Neural progenitor cell (in vitro differentiated cells): ENCODE data around the gene KDSR. TPM values are rescaled to one million over a fixed set of nuclear protein-coding genes. Genes with fewer than 3 reads are reported as not detected.

Experiments
- DNase-seq: peaks from one replicate; pipeline ENCODE4 v3.0.0-alpha.2; 2016; ENCODE audit warnings: low spot score
- H2AFZ ChIP-seq: fragments of 200-600 bp; sonication (generic); replicated peaks from 2 replicates; pipeline ENCODE4 v1.6.1; 2016; ENCODE audit warnings: antibody characterized with exemption
- H3F3A ChIP-seq: fragments of 200-600 bp; sonication (generic); 2 replicates; pipeline ENCODE4 v1.6.1; 2016; ENCODE audit warnings: antibody characterized with exemption, low read depth
- H3K27ac ChIP-seq: fragments of 200-600 bp; sonication (generic); 2 replicates; pipeline ENCODE4 v1.5.1; 2016; ENCODE audit warnings: mild to moderate bottlenecking
- H3K27me3 ChIP-seq: fragments of 200-600 bp; sonication (generic); 2 replicates; pipeline ENCODE4 v1.6.1; 2016; ENCODE audit warnings: mild to moderate bottlenecking, moderate library complexity
- H3K36me3 ChIP-seq: fragments of 200-600 bp; sonication (generic); 2 replicates; pipeline ENCODE4 v1.5.1; 2016
- H3K4me1 ChIP-seq: fragments of 200-600 bp; sonication (generic); 2 replicates; pipeline ENCODE4 v1.6.1; 2016; ENCODE audit warnings: mixed run types
- H3K4me2 ChIP-seq: fragments of 200-600 bp; sonication (generic); 2 replicates; pipeline ENCODE4 v1.6.1; 2016
- H3K4me3 ChIP-seq: fragments of 200-600 bp; sonication (generic); 2 replicates; pipeline ENCODE4 v1.5.1; 2016
- H3K79me2 ChIP-seq: fragments of 200-600 bp; sonication (generic); 2 replicates; pipeline ENCODE4 v1.6.1; 2016; ENCODE audit warnings: low read depth
- H3K9ac ChIP-seq: fragments of 200-600 bp; sonication (generic); 2 replicates; pipeline ENCODE4 v1.6.1; 2016
- H3K9me3 ChIP-seq: fragments of 200-600 bp; sonication (generic); 2 replicates; pipeline ENCODE4 v1.5.1; 2016; ENCODE audit warnings: low read depth
- H4K20me1 ChIP-seq: fragments of 200-600 bp; sonication (generic); 2 replicates; pipeline ENCODE4 v1.6.1; 2016; ENCODE audit warnings: low read depth
- H3K27ac Mint-ChIP-seq: 3 replicates; pipeline ENCODE4 v1.8.0; 2021; ENCODE audit warnings: mixed read lengths
- H3K27me3 Mint-ChIP-seq: 2 replicates; pipeline ENCODE4 v1.8.0; 2022; ENCODE audit warnings: low read depth, mild to moderate bottlenecking, inconsistent platforms, moderate library complexity, mixed read lengths; ENCODE audit not compliant: insufficient read depth
- H3K36me3 Mint-ChIP-seq: 3 replicates; pipeline ENCODE4 v1.8.0; 2021; ENCODE audit warnings: mixed read lengths
- H3K4me1 Mint-ChIP-seq: 3 replicates; pipeline ENCODE4 v1.8.0; 2021; ENCODE audit warnings: mixed read lengths
- H3K4me3 Mint-ChIP-seq: 3 replicates; pipeline ENCODE4 v1.8.0; 2021; ENCODE audit warnings: mild to moderate bottlenecking, moderate library complexity, mixed read lengths
- H3K9me3 Mint-ChIP-seq: 3 replicates; pipeline ENCODE4 v1.8.0; 2020; ENCODE audit warnings: mixed read lengths
- EZH2 ChIP-seq: fragments of 200-600 bp; sonication (generic); IDR thresholded peaks from 2 replicates; pipeline ENCODE4 v1.6.1; 2017; ENCODE audit warnings: antibody characterized with exemption, mild to moderate bottlenecking, moderate library complexity
- EZH2phosphoT487 ChIP-seq: fragments of 200-600 bp; sonication (generic); IDR thresholded peaks from 2 replicates; pipeline ENCODE4 v1.6.1; 2017; ENCODE audit warnings: antibody characterized with exemption
- total RNA-seq: library from RNA; depleted of rRNA; stranded (reverse); fragments of >200 nt; gene quantifications from 2 replicates; pipeline ENCODE4 v1.2.3, GENCODE V29; 2015; ENCODE audit warnings: low replicate concordance
- TF ChIP-seq, protein P1 (sequence below): fragments of 200-600 bp; sonication (generic); IDR thresholded peaks from 2 replicates; pipeline ENCODE4 v1.5.1; 2017; ENCODE audit warnings: antibody characterized with exemption, mild to moderate bottlenecking

KDSR gene
- total RNA-seq, 1 donor from 2014 or later = 20.6 TPM

DNA sequence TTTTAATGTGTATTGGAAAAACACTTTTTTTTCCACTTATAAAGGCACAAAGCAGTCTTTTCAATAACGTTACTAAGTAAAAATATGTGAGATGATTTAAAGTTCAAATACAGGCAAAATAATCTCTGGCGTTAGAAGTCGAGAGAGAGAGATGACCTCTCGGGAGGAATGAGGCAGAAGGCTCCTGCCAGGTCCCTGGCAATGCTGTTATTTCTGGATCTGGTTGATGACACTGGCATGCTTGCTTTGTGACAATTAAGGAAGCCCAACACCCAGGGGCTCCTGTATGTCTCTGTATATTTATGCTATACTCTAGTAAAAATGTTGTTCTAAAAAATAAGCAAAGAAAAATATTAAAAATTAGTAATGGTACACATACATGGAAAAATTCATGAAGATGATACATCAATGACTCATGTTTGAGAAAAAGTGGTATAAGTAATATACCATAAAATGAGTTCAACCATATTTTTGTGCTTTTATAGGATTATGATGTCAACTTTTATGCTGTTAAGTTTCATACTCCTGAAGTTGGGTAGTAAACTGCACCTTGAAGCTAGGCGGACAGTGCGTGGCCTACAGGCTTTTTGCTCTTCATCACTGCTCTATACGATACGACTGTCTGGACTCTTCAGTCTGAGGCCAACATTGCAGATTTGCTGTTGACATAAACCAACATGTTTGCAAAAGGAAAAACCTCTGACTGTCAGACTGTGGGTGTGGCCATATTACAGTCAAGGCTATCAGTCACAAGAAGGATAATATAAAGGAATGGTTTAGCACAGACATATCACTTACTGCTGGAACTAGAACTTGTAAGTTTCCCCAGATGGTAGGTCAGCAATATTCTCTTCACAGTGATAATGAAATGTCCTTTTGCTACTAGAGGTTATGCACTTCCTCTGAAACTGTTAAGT lies 35.5 kb upstream of the KDSR start:
- Histone ChIP-seq H3K27ac (no peak overlapping the region), H3K4me2 (no peak overlapping the region), H3K79me2 (no peaks in the 10 kb centered on the region), H2AFZ (no peak overlapping the region), H3K27me3 (no peaks in the 10 kb centered on the region), H3K4me1 (no peaks in the 10 kb centered on the region), H4K20me1 (peaks cover 6% of the 10 kb centered on the region), H3K9ac (no peak overlapping the region), H3K4me3 (no peak overlapping the region), H3F3A (no peaks in the 10 kb centered on the region), H3K9me3 (no peaks in the 10 kb centered on the region), H3K36me3 (peaks cover 30% of the 10 kb centered on the region)
- no peak for DNase-seq
- no peak overlapping the region for H3K4me3 Mint-ChIP-seq
- no peaks in the 10 kb centered on the region for H3K9me3 Mint-ChIP-seq
- peaks cover 14% of the 10 kb centered on the region for H3K36me3 Mint-ChIP-seq
- H3K27me3 Mint-ChIP-seq = no peaks in the 10 kb centered on the region
- TF ChIP-seq EZH2 (no peak), EZH2phosphoT487 (no peak)
- TF ChIP-seq, protein P1, sequence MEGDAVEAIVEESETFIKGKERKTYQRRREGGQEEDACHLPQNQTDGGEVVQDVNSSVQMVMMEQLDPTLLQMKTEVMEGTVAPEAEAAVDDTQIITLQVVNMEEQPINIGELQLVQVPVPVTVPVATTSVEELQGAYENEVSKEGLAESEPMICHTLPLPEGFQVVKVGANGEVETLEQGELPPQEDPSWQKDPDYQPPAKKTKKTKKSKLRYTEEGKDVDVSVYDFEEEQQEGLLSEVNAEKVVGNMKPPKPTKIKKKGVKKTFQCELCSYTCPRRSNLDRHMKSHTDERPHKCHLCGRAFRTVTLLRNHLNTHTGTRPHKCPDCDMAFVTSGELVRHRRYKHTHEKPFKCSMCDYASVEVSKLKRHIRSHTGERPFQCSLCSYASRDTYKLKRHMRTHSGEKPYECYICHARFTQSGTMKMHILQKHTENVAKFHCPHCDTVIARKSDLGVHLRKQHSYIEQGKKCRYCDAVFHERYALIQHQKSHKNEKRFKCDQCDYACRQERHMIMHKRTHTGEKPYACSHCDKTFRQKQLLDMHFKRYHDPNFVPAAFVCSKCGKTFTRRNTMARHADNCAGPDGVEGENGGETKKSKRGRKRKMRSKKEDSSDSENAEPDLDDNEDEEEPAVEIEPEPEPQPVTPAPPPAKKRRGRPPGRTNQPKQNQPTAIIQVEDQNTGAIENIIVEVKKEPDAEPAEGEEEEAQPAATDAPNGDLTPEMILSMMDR = no peak
- H3K4me1 Mint-ChIP-seq = no peaks in the 10 kb centered on the region
- H3K27ac Mint-ChIP-seq = no peak overlapping the region

DNA sequence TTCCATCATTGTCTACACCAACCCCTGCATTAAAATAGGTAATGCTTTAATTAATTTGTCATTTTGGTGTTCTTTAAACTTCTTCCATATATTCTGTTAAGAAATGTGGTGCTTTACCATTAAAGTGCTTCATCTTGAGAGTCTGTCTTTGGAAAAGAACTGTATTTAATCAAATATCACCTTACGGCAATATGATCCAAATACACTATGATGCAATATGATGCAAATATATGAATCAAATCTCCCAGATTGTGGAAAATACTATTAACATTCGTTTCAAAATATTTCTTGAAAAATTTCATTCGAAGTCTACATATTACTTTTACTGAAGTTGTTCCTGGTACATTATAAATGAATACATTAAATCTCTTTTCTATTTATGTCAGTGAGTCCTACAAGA lies 32.3 kb upstream of the KDSR start:
- H3K27ac Mint-ChIP-seq = no peak overlapping the region
- no peak overlapping the region for H2AFZ ChIP-seq
- H3K4me3 ChIP-seq = no peak overlapping the region
- no peak for DNase-seq
- no peaks in the 10 kb centered on the region for H3K27me3 Mint-ChIP-seq
- no peak overlapping the region for H3K27ac ChIP-seq
- H3K79me2 ChIP-seq = no peaks in the 10 kb centered on the region
- H3K9me3 Mint-ChIP-seq = no peaks in the 10 kb centered on the region
- no peak overlapping the region for H3K4me3 Mint-ChIP-seq
- no peaks in the 10 kb centered on the region for H3K4me1 ChIP-seq
- no peak overlapping the region for H3K9ac ChIP-seq
- H3K4me1 Mint-ChIP-seq = no peaks in the 10 kb centered on the region
- no peak for TF ChIP-seq EZH2phosphoT487
- TF ChIP-seq, protein P1 = no peak
- TF ChIP-seq EZH2 = no peak
- no peaks in the 10 kb centered on the region for H4K20me1 ChIP-seq
- peaks cover 40% of the 10 kb centered on the region for H3K36me3 ChIP-seq
- no peaks in the 10 kb centered on the region for H3K9me3 ChIP-seq
- peaks cover 18% of the 10 kb centered on the region for H3K36me3 Mint-ChIP-seq
- no peak overlapping the region for H3K4me2 ChIP-seq
- no peaks in the 10 kb centered on the region for H3K27me3 ChIP-seq
- no peaks in the 10 kb centered on the region for H3F3A ChIP-seq

DNA sequence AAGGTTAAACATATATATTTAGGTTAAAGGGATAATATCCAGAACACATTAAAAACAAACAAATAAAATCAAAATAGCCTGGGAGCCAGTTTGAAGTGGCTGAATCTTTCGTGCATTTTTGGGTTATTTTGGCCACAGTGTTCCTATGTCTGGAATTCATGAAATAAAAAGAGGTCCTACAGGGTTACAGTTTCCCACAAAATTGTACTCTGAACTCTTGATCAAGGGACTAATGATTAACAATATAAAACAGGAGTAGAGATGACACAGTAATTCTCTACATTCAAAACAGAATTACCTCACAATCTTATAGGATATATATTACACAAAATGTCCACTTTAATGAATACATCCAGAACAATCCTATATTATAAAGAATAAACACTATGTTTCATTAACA lies 30.3 kb upstream of the KDSR start:
- TF ChIP-seq EZH2phosphoT487 = no peak
- H2AFZ ChIP-seq = no peak overlapping the region
- H3K36me3 ChIP-seq = peaks cover 29% of the 10 kb centered on the region
- H3K4me3 ChIP-seq = no peak overlapping the region
- H3K9me3 ChIP-seq = no peaks in the 10 kb centered on the region
- no peak for DNase-seq
- H3K27ac ChIP-seq = no peak overlapping the region
- no peaks in the 10 kb centered on the region for H3K9me3 Mint-ChIP-seq
- no peaks in the 10 kb centered on the region for H3K27me3 ChIP-seq
- no peak overlapping the region for H3K27ac Mint-ChIP-seq
- no peaks in the 10 kb centered on the region for H4K20me1 ChIP-seq
- H3F3A ChIP-seq = no peaks in the 10 kb centered on the region
- no peaks in the 10 kb centered on the region for H3K79me2 ChIP-seq
- no peak overlapping the region for H3K4me2 ChIP-seq
- H3K4me1 ChIP-seq = no peaks in the 10 kb centered on the region
- H3K27me3 Mint-ChIP-seq = no peaks in the 10 kb centered on the region
- H3K36me3 Mint-ChIP-seq = peaks cover 13% of the 10 kb centered on the region
- no peak overlapping the region for H3K9ac ChIP-seq
- no peak overlapping the region for H3K4me3 Mint-ChIP-seq
- H3K4me1 Mint-ChIP-seq = no peaks in the 10 kb centered on the region

DNA sequence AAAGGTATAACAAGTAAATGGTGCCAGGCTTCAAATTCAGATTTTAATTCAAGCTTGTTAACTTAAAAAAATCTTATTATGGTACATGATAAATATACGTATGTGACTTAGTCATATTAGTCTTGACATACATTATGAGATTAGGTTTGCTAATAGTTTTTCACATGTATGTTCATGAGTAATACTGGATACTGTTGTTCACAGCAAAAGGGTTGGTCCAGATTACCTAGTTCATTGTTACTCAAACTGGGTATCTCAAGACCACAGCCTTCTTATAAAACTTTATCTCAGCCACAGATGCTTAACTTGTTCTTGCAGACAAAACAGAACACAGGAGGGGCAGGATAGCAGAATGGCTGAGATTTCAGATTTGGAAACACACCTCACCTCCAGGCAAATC lies 28.5 kb upstream of the KDSR start:
- peaks cover 33% of the 10 kb centered on the region for H3K36me3 ChIP-seq
- no peaks in the 10 kb centered on the region for H3K4me1 ChIP-seq
- no peak for DNase-seq
- no peaks in the 10 kb centered on the region for H3K27me3 ChIP-seq
- Mint-ChIP-seq H3K36me3 (peaks cover 14% of the 10 kb centered on the region), H3K27ac (no peak overlapping the region), H3K9me3 (no peaks in the 10 kb centered on the region), H3K4me3 (no peak overlapping the region), H3K27me3 (no peaks in the 10 kb centered on the region), H3K4me1 (no peaks in the 10 kb centered on the region)
- peaks cover 3% of the 10 kb centered on the region for H4K20me1 ChIP-seq
- no peaks in the 10 kb centered on the region for H3F3A ChIP-seq
- no peaks in the 10 kb centered on the region for H3K9me3 ChIP-seq
- TF ChIP-seq EZH2 (no peak), EZH2phosphoT487 (no peak)
- TF ChIP-seq, protein P1 = no peak
- H3K4me3 ChIP-seq = no peak overlapping the region
- no peak overlapping the region for H3K9ac ChIP-seq
- no peaks in the 10 kb centered on the region for H3K79me2 ChIP-seq
- no peak overlapping the region for H3K27ac ChIP-seq
- no peak overlapping the region for H3K4me2 ChIP-seq
- H2AFZ ChIP-seq = no peak overlapping the region
